WTC11 (cell line): ENCODE results near the gene CHST11. TPM values are rescaled to one million over a fixed set of nuclear protein-coding genes. Genes with fewer than 3 reads are reported as not detected.

Experiments
- ATAC-seq: fragments of 200-7000 bp; cut with Tn5 transposase; 2 replicates; pipeline ENCODE4 v1.10.0; 2021; ENCODE audit warnings: mild to moderate bottlenecking, moderate library complexity
- CTCF ChIA-PET: fragments of 300-600 bp; sonication (Branson Sonifier 250); formaldehyde crosslinking; loops from one replicate; lab custom pipeline; 2021; ENCODE audit warnings: antibody characterized with exemption; lab: Charles Lee
- POLR2A ChIA-PET: fragments of 350-600 bp; sonication (Branson Sonifier 250); formaldehyde crosslinking; loops from one replicate; lab custom pipeline; 2021; ENCODE audit warnings: antibody characterized with exemption; lab: Charles Lee
- DNase-seq: peaks from one replicate; pipeline ENCODE4 v3.0.0; 2021; ENCODE audit warnings: low spot score
- H3K27ac Mint-ChIP-seq: 2 replicates; pipeline ENCODE4 v1.8.0; 2021; ENCODE audit warnings: mixed read lengths
- H3K27me3 Mint-ChIP-seq: 2 replicates; pipeline ENCODE4 v1.8.0; 2021; ENCODE audit warnings: low read depth, mild to moderate bottlenecking, moderate library complexity, mixed read lengths
- H3K36me3 Mint-ChIP-seq: 2 replicates; pipeline ENCODE4 v1.8.0; 2021; ENCODE audit warnings: mixed read lengths
- H3K4me1 Mint-ChIP-seq: 2 replicates; pipeline ENCODE4 v1.8.0; 2022; ENCODE audit warnings: mixed read lengths
- H3K4me3 Mint-ChIP-seq: 2 replicates; pipeline ENCODE4 v1.8.0; 2021; ENCODE audit warnings: mild to moderate bottlenecking, moderate library complexity, mixed read lengths
- H3K9me3 Mint-ChIP-seq: 2 replicates; pipeline ENCODE4 v1.8.0; 2021; ENCODE audit warnings: mixed read lengths
- ETV6 ChIP-seq: sonication (generic); formaldehyde crosslinking; IDR thresholded peaks from 2 replicates; pipeline ENCODE4 v1.8.1; 2022; ENCODE audit warnings: mild to moderate bottlenecking, missing genetic modification reagents
- GTF2I ChIP-seq: fragments of 250-450 bp; sonication (Bioruptor Pico); conservative IDR thresholded peaks from 2 replicates; pipeline ENCODE4 v1.4.0; 2021; ENCODE audit warnings: mild to moderate bottlenecking
- JUN ChIP-seq: sonication (generic); formaldehyde crosslinking; IDR thresholded peaks from 2 replicates; pipeline ENCODE4 v1.8.0; 2023; ENCODE audit warnings: mild to moderate bottlenecking, missing genetic modification reagents
- KAT7 ChIP-seq: sonication (generic); formaldehyde crosslinking; IDR thresholded peaks from 2 replicates; pipeline ENCODE4 v1.8.1; 2023; ENCODE audit warnings: missing genetic modification reagents, mild to moderate bottlenecking, borderline replicate concordance
- MXD4 ChIP-seq: fragments of 250-450 bp; sonication (Bioruptor Pico); IDR thresholded peaks from 2 replicates; pipeline ENCODE4 v1.8.0; 2021; ENCODE audit warnings: mild to moderate bottlenecking, moderate library complexity, borderline replicate concordance
- MYBL2 ChIP-seq: sonication (generic); formaldehyde crosslinking; IDR thresholded peaks from 2 replicates; pipeline ENCODE4 v1.8.1; 2023; ENCODE audit warnings: mild to moderate bottlenecking, moderate library complexity, missing genetic modification reagents
- NFE2L1 ChIP-seq: sonication (generic); formaldehyde crosslinking; IDR thresholded peaks from 2 replicates; pipeline ENCODE4 v1.8.1; 2023; ENCODE audit warnings: missing genetic modification reagents
- PRRX2 ChIP-seq: fragments of 250-450 bp; sonication (Bioruptor Pico); IDR thresholded peaks from 2 replicates; pipeline ENCODE4 v1.8.0; 2021; ENCODE audit warnings: mild to moderate bottlenecking
- RORB ChIP-seq: fragments of 250-450 bp; sonication (Bioruptor Pico); IDR thresholded peaks from 2 replicates; pipeline ENCODE4 v1.9.0; 2021; ENCODE audit warnings: mild to moderate bottlenecking
- SMAD3 ChIP-seq: sonication (generic); formaldehyde crosslinking; IDR thresholded peaks from 2 replicates; pipeline ENCODE4 v1.8.0; 2022; ENCODE audit warnings: missing genetic modification reagents, mild to moderate bottlenecking, borderline replicate concordance
- SMAD4 ChIP-seq: sonication (generic); formaldehyde crosslinking; IDR thresholded peaks from 2 replicates; pipeline ENCODE4 v1.8.0; 2022; ENCODE audit warnings: mild to moderate bottlenecking, missing genetic modification reagents
- STAT6 ChIP-seq: sonication (generic); formaldehyde crosslinking; conservative IDR thresholded peaks from 2 replicates; pipeline ENCODE4 v1.8.1; 2023; ENCODE audit warnings: mild to moderate bottlenecking, low read depth, missing genetic modification reagents, moderate library complexity
- ZBTB21 ChIP-seq: sonication (generic); formaldehyde crosslinking; IDR thresholded peaks from 2 replicates; pipeline ENCODE4 v1.8.1; 2023; ENCODE audit warnings: mild to moderate bottlenecking, missing genetic modification reagents, borderline replicate concordance
- ZNF138 ChIP-seq: sonication (generic); formaldehyde crosslinking; conservative IDR thresholded peaks from 2 replicates; pipeline ENCODE4 v1.8.1; 2022; ENCODE audit warnings: mild to moderate bottlenecking, moderate library complexity, missing genetic modification reagents
- ZNF232 ChIP-seq: sonication (generic); formaldehyde crosslinking; IDR thresholded peaks from 2 replicates; pipeline ENCODE4 v1.8.0; 2022; ENCODE audit warnings: mild to moderate bottlenecking, missing genetic modification reagents
- ZNF396 ChIP-seq: fragments of 250-450 bp; sonication (Bioruptor Pico); IDR thresholded peaks from 2 replicates; pipeline ENCODE4 v1.8.0; 2021; ENCODE audit warnings: mild to moderate bottlenecking, moderate library complexity, borderline replicate concordance
- ZNF671 ChIP-seq: fragments of 250-450 bp; sonication (Bioruptor Pico); IDR thresholded peaks from 2 replicates; pipeline ENCODE4 v1.8.0; 2021; ENCODE audit warnings: mild to moderate bottlenecking
- total RNA-seq: library from RNA; stranded (reverse); gene quantifications from 3 replicates; pipeline ENCODE4 v1.2.3, GENCODE V29; 2021
- TF ChIP-seq, protein P1 (sequence below): fragments of 250-450 bp; sonication (Bioruptor Pico); IDR thresholded peaks from 2 replicates; pipeline ENCODE4 v2.1.2; 2022; ENCODE audit warnings: mild to moderate bottlenecking, moderate library complexity
- TF ChIP-seq, protein P2 (sequence below): sonication (generic); formaldehyde crosslinking; conservative IDR thresholded peaks from 2 replicates; pipeline ENCODE4 v1.8.1; 2022; ENCODE audit warnings: mild to moderate bottlenecking, missing genetic modification reagents
- TF ChIP-seq, protein P3 (sequence below): sonication (generic); formaldehyde crosslinking; IDR thresholded peaks from 2 replicates; pipeline ENCODE4 v1.8.1; 2023; ENCODE audit warnings: mild to moderate bottlenecking, missing genetic modification reagents
- TF ChIP-seq, protein P4 (sequence below): sonication (generic); formaldehyde crosslinking; IDR thresholded peaks from 2 replicates; pipeline ENCODE4 v1.8.0; 2022; ENCODE audit warnings: mild to moderate bottlenecking, missing genetic modification reagents
- TF ChIP-seq, protein P5 (sequence below): sonication (generic); formaldehyde crosslinking; IDR thresholded peaks from 2 replicates; pipeline ENCODE4 v1.8.0; 2023; ENCODE audit warnings: missing genetic modification reagents, mild to moderate bottlenecking, borderline replicate concordance

Gene CHST11
- total RNA-seq, 1 experiment from 2014 or later = 24.2 TPM

- TF ChIP-seq, protein P1, sequence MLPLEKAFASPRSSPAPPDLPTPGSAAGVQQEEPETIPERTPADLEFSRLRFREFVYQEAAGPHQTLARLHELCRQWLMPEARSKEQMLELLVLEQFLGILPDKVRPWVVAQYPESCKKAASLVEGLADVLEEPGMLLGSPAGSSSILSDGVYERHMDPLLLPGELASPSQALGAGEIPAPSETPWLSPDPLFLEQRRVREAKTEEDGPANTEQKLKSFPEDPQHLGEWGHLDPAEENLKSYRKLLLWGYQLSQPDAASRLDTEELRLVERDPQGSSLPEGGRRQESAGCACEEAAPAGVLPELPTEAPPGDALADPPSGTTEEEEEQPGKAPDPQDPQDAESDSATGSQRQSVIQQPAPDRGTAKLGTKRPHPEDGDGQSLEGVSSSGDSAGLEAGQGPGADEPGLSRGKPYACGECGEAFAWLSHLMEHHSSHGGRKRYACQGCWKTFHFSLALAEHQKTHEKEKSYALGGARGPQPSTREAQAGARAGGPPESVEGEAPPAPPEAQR (CRISPR knock-in tag) = no peak
- no peak for TF ChIP-seq SMAD4 (CRISPR knock-in tag)
- TF ChIP-seq ZNF138 = no peak
- TF ChIP-seq, protein P2, sequence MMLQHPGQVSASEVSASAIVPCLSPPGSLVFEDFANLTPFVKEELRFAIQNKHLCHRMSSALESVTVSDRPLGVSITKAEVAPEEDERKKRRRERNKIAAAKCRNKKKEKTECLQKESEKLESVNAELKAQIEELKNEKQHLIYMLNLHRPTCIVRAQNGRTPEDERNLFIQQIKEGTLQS = no peak
- TF ChIP-seq GTF2I (CRISPR knock-in tag) = no peak
- TF ChIP-seq RORB (CRISPR knock-in tag) = no peak
- TF ChIP-seq ZBTB21 (CRISPR knock-in tag) = no peak
- TF ChIP-seq, protein P3, sequence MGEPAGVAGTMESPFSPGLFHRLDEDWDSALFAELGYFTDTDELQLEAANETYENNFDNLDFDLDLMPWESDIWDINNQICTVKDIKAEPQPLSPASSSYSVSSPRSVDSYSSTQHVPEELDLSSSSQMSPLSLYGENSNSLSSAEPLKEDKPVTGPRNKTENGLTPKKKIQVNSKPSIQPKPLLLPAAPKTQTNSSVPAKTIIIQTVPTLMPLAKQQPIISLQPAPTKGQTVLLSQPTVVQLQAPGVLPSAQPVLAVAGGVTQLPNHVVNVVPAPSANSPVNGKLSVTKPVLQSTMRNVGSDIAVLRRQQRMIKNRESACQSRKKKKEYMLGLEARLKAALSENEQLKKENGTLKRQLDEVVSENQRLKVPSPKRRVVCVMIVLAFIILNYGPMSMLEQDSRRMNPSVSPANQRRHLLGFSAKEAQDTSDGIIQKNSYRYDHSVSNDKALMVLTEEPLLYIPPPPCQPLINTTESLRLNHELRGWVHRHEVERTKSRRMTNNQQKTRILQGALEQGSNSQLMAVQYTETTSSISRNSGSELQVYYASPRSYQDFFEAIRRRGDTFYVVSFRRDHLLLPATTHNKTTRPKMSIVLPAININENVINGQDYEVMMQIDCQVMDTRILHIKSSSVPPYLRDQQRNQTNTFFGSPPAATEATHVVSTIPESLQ (CRISPR knock-in tag) = no peak
- no peak for TF ChIP-seq MXD4
- TF ChIP-seq ZNF232 (CRISPR knock-in tag) = no peak
- no peak for TF ChIP-seq PRRX2 (CRISPR knock-in tag)
- no peak for TF ChIP-seq MYBL2 (CRISPR knock-in tag)
- no peak for TF ChIP-seq SMAD3 (CRISPR knock-in tag)
- TF ChIP-seq, protein P4, sequence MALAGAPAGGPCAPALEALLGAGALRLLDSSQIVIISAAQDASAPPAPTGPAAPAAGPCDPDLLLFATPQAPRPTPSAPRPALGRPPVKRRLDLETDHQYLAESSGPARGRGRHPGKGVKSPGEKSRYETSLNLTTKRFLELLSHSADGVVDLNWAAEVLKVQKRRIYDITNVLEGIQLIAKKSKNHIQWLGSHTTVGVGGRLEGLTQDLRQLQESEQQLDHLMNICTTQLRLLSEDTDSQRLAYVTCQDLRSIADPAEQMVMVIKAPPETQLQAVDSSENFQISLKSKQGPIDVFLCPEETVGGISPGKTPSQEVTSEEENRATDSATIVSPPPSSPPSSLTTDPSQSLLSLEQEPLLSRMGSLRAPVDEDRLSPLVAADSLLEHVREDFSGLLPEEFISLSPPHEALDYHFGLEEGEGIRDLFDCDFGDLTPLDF (CRISPR knock-in tag) = no peak
Observed at GRCh38 chr12:104479123-104479662, 22.4 kb downstream of the CHST11 start (continued).

DNA sequence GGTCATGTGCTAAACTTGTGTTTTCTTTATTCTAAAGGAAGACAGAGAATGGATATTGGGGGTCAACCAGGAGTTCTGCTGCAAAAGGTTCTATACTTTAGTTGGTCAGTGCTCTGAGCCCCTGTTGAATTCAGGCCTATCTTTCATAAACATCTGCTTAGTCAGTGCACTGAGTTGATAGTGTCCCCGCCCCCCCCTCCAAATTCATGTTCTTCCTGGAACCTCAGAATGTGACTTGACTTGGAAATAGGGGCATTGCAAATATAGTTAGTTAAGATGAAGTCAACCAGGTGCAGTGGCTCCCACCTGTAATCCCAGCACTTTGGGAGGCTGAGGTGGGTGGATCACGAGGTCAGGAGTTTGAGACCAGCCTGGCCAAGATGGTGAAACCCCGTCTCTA, 23.3 kb downstream of the CHST11 start:
- H3K4me3 Mint-ChIP-seq = no peak overlapping the region
- TF ChIP-seq, protein P3 (CRISPR knock-in tag) = no peak
- TF ChIP-seq ZNF396 (CRISPR knock-in tag) (no peak), JUN (CRISPR knock-in tag) (no peak), KAT7 (no peak), GTF2I (CRISPR knock-in tag) (no peak), NFE2L1 (CRISPR knock-in tag) (no peak), STAT6 (CRISPR knock-in tag) (no peak), ZNF671 (CRISPR knock-in tag) (no peak), ETV6 (no peak)
- TF ChIP-seq, protein P2 = no peak
- TF ChIP-seq, protein P5, sequence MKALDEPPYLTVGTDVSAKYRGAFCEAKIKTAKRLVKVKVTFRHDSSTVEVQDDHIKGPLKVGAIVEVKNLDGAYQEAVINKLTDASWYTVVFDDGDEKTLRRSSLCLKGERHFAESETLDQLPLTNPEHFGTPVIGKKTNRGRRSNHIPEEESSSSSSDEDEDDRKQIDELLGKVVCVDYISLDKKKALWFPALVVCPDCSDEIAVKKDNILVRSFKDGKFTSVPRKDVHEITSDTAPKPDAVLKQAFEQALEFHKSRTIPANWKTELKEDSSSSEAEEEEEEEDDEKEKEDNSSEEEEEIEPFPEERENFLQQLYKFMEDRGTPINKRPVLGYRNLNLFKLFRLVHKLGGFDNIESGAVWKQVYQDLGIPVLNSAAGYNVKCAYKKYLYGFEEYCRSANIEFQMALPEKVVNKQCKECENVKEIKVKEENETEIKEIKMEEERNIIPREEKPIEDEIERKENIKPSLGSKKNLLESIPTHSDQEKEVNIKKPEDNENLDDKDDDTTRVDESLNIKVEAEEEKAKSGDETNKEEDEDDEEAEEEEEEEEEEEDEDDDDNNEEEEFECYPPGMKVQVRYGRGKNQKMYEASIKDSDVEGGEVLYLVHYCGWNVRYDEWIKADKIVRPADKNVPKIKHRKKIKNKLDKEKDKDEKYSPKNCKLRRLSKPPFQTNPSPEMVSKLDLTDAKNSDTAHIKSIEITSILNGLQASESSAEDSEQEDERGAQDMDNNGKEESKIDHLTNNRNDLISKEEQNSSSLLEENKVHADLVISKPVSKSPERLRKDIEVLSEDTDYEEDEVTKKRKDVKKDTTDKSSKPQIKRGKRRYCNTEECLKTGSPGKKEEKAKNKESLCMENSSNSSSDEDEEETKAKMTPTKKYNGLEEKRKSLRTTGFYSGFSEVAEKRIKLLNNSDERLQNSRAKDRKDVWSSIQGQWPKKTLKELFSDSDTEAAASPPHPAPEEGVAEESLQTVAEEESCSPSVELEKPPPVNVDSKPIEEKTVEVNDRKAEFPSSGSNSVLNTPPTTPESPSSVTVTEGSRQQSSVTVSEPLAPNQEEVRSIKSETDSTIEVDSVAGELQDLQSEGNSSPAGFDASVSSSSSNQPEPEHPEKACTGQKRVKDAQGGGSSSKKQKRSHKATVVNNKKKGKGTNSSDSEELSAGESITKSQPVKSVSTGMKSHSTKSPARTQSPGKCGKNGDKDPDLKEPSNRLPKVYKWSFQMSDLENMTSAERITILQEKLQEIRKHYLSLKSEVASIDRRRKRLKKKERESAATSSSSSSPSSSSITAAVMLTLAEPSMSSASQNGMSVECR (CRISPR knock-in tag) = no peak
- H3K4me1 Mint-ChIP-seq = peaks cover 6% of the 10 kb centered on the region
- peaks cover 8% of the 10 kb centered on the region; the same call in 1 of the 2 replicates for H3K9me3 Mint-ChIP-seq
- no peaks in the 10 kb centered on the region for H3K27me3 Mint-ChIP-seq
- no peak for ATAC-seq
- ChIA-PET POLR2A (no interaction called here), CTCF (no interaction called here)
- no peak overlapping the region for H3K27ac Mint-ChIP-seq
- DNase-seq = no peak
- H3K36me3 Mint-ChIP-seq = peaks cover 6% of the 10 kb centered on the region; the same call in 1 of the 2 replicates
